CD4-positive, CD25-positive, alpha-beta regulatory T cell (primary cell): Measurements from ENCODE around the gene ZNF501. TPM values are rescaled to one million over a fixed set of nuclear protein-coding genes. Genes with fewer than 3 reads are reported as not detected.
A peak's percentile ranks its signal among the peaks of the same experiment; 100 is the strongest.

ENCODE experiments used
- ATAC-seq, 2 donors: fragments of 150-1000 bp; cut with Tn5 transposase; one replicate each; pipeline ENCODE4 v1.10.0; 2021; ENCODE audit warnings: low read depth in 2 of 2, moderate number of reproducible peaks in 2 of 2, moderate library complexity in 1 of 2
- DNase-seq, 3 donors: peaks; one replicate each; pipeline versions ENCODE4 v3.0.0 to v3.0.0-alpha.2; 2012 to 2022; ENCODE audit warnings: mixed read lengths in 1 of 3
- H3K27ac ChIP-seq: one replicate; pipeline ENCODE4 v1.7.0; 2013; ENCODE audit warnings: mild to moderate bottlenecking, low read length; ENCODE audit not compliant: insufficient read depth, poor library complexity, severe bottlenecking
- H3K27me3 ChIP-seq: one replicate; pipeline ENCODE4 v1.7.0; 2013; ENCODE audit warnings: low read length; ENCODE audit not compliant: control insufficient read depth, insufficient read depth
- H3K36me3 ChIP-seq: one replicate; pipeline ENCODE4 v1.7.0; 2013; ENCODE audit warnings: mild to moderate bottlenecking, low read length, moderate library complexity; ENCODE audit not compliant: control insufficient read depth, insufficient read depth
- H3K4me1 ChIP-seq: 2 replicates; pipeline ENCODE4 v1.7.0; 2013; ENCODE audit warnings: mild to moderate bottlenecking, low read length; ENCODE audit not compliant: insufficient read depth, control insufficient read depth, poor library complexity, severe bottlenecking
- H3K4me3 ChIP-seq: one replicate; pipeline ENCODE4 v1.7.0; 2013; ENCODE audit warnings: low read depth, mild to moderate bottlenecking, low read length, moderate library complexity
- H3K9me3 ChIP-seq, 2 experiments: 1 replicate in 1 of 2; 2 replicates in 1 of 2; pipeline ENCODE4 v1.7.0; 2013; ENCODE audit warnings: low read length in 2 of 2, mild to moderate bottlenecking in 1 of 2, moderate library complexity in 1 of 2; ENCODE audit not compliant: control insufficient read depth in 2 of 2
- H3K27ac Mint-ChIP-seq, 3 donors: one replicate each; pipeline ENCODE4 v1.8.0; 2020 to 2022; ENCODE audit warnings: mild to moderate bottlenecking in 3 of 3, mixed read lengths in 3 of 3, moderate library complexity in 2 of 3
- H3K27me3 Mint-ChIP-seq: one replicate; pipeline ENCODE4 v1.8.0; 2022; ENCODE audit warnings: mild to moderate bottlenecking, mixed read lengths
- H3K36me3 Mint-ChIP-seq: one replicate; pipeline ENCODE4 v1.8.0; 2020; ENCODE audit warnings: mixed read lengths
- H3K4me1 Mint-ChIP-seq, 4 donors: one replicate each; pipeline ENCODE4 v1.8.0; 2020 to 2022; ENCODE audit warnings: mixed read lengths in 4 of 4, mild to moderate bottlenecking in 1 of 4
- H3K4me3 Mint-ChIP-seq, 4 donors: one replicate each; pipeline ENCODE4 v1.8.0; 2020 to 2022; ENCODE audit warnings: mild to moderate bottlenecking in 4 of 4, mixed read lengths in 4 of 4, moderate library complexity in 3 of 4
- H3K9me3 Mint-ChIP-seq, 7 donors: one replicate each; pipeline ENCODE4 v1.8.0; 2020 to 2022; ENCODE audit warnings: mixed read lengths in 7 of 7, mild to moderate bottlenecking in 3 of 7, moderate library complexity in 2 of 7
- polyA plus RNA-seq, 4 donors: library from polyadenylated mRNA; unstranded; fragments of 300-500 nt; fragmentation: Illumina TruSeq; gene quantifications; one replicate each; pipeline ENCODE4 v1.2.3, GENCODE V29; 2021
- total RNA-seq: library from RNA; stranded (reverse); gene quantifications from one replicate; pipeline ENCODE4 v1.2.3, GENCODE V29; 2022

The ZNF501 gene
- total and polyA plus RNA-seq, 5 donors from 2014 or later: 0.67 to 2.9 (median 2.2) TPM

DNA sequence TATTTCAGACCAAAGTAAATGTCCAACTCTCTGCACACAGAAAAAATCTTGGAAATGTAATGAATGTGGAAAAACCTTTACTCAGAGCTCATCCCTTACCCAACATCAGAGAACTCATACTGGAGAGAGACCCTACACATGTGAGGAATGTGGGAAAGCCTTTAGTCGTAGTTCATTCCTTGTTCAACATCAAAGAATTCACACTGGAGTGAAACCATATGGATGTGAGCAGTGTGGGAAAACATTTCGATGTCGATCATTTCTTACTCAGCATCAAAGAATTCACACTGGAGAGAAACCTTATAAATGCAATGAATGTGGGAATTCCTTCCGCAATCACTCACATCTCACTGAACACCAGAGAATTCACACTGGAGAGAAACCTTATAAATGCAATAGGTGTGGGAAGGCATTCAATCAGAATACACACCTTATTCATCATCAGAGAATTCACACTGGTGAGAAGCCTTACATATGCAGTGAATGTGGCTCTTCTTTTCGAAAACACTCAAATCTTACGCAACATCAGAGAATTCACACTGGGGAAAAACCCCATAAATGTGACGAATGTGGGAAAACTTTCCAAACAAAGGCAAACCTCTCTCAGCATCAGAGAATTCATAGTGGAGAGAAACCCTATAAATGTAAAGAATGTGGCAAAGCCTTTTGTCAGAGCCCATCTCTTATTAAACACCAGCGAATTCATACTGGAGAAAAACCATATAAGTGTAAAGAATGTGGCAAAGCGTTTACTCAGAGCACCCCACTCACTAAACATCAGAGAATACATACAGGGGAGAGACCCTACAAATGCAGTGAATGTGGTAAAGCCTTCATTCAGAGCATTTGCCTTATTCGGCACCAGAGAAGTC lies 8.0 kb upstream of the ZNF501 start:
- no peaks in the 10 kb centered on the region for H3K27me3 Mint-ChIP-seq
- Histone ChIP-seq H3K9me3 (peaks cover 85 to 90% of the 10 kb centered on the region in 2 experiments), H3K27ac (no peak overlapping the region), H3K4me3 (no peak overlapping the region), H3K27me3 (no peaks in the 10 kb centered on the region), H3K4me1 (no peaks in the 10 kb centered on the region), H3K36me3 (peaks cover 7% of the 10 kb centered on the region)
- ATAC-seq (no peak), DNase-seq (no peak)
- H3K4me3 Mint-ChIP-seq: no peak overlapping the region
- no peak overlapping the region for H3K27ac Mint-ChIP-seq
- H3K4me1 Mint-ChIP-seq: peaks cover 0 to 8% (median 2%) of the 10 kb centered on the region in 4 donors
- H3K9me3 Mint-ChIP-seq: peaks cover 3 to 83% (median 38%) of the 10 kb centered on the region in 7 donors
- peaks cover 31% of the 10 kb centered on the region for H3K36me3 Mint-ChIP-seq

GRCh38 chr3:44722103-44722401 lies 7.4 kb upstream of the ZNF501 start:
- H3K4me1 Mint-ChIP-seq: peaks cover 0 to 8% (median 2%) of the 10 kb centered on the region in 4 donors
- peaks cover 7% of the 10 kb centered on the region for H3K36me3 ChIP-seq
- H3K27me3 Mint-ChIP-seq: no peaks in the 10 kb centered on the region
- no peak overlapping the region for H3K4me3 Mint-ChIP-seq
- H3K27me3 ChIP-seq: no peaks in the 10 kb centered on the region
- no peaks in the 10 kb centered on the region for H3K4me1 ChIP-seq
- no peak overlapping the region for H3K27ac Mint-ChIP-seq
- H3K9me3 Mint-ChIP-seq: peaks cover 3 to 81% (median 40%) of the 10 kb centered on the region in 7 donors
- H3K27ac ChIP-seq: no peak overlapping the region
- DNase-seq (no peak), ATAC-seq (no peak)
- H3K4me3 ChIP-seq: no peak overlapping the region
- H3K36me3 Mint-ChIP-seq: peaks cover 26% of the 10 kb centered on the region
- H3K9me3 ChIP-seq: peaks cover 83 to 93% of the 10 kb centered on the region in 2 experiments

GRCh38 chr3:44734646-44735168 lies 5.3 kb downstream of the ZNF501 start:
- Mint-ChIP-seq H3K27ac (no peak overlapping the region), H3K36me3 (peaks cover 49% of the 10 kb centered on the region), H3K4me1 (peaks cover 0 to 10% (median 6%) of the 10 kb centered on the region in 4 donors), H3K27me3 (peaks cover 5% of the 10 kb centered on the region), H3K9me3 (peaks cover 4 to 86% (median 31%) of the 10 kb centered on the region in 7 donors), H3K4me3 (no peak overlapping the region)
- no peak for ATAC-seq
- peaks cover 6% of the 10 kb centered on the region for H3K4me1 ChIP-seq
- no peak for DNase-seq
- H3K27me3 ChIP-seq: no peaks in the 10 kb centered on the region
- peaks cover 18% of the 10 kb centered on the region for H3K36me3 ChIP-seq
- H3K4me3 ChIP-seq: no peak overlapping the region
- no peak overlapping the region for H3K27ac ChIP-seq
- peaks cover 80% of the 10 kb centered on the region in 2 experiments for H3K9me3 ChIP-seq

DNA sequence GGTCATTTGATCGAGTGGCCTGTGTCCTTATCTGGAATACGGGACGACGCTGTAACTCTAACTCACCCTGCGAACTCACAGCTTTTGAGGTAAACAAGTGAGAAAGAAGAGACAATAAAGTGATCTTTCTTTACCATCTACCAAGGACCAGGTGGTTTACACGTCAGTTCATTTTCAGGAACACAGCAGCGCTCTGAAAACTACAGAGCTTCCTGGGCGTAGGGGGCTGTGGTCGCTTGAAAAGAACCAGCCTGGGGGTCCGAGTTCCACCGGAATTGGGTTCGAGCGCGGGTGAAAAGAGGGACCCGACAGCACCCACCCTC lies 31.6 kb downstream of the ZNF501 start:
- Mint-ChIP-seq H3K9me3 (peaks cover 1 to 22% (median 10%) of the 10 kb centered on the region in 7 donors), H3K36me3 (peaks cover 27% of the 10 kb centered on the region)
- DNase-seq: no peak

GRCh38 chr3:44761424-44762169 lies 32.2 kb downstream of the ZNF501 start, which contains the start of the genes KIAA1143 and KIF15:
TSS of gene KIAA1143 (minus strand) at chr3:44761619. CDS start at chr3:44761602, 17 bp downstream.
TSS of gene KIF15 (plus strand) at chr3:44761794. CDS start at chr3:44761866, 72 bp downstream.
- Histone ChIP-seq H3K4me1 (peaks cover 10% of the 10 kb centered on the region), H3K27ac (peak within 1 kb of the TSS; percentile 82), H3K9me3 (peaks cover under 1 to 9% of the 10 kb centered on the region in 2 experiments), H3K4me3 (peak within 1 kb of the TSS; percentile 95), H3K27me3 (no peaks in the 10 kb centered on the region), H3K36me3 (peaks cover 9% of the 10 kb centered on the region)
- H3K9me3 Mint-ChIP-seq: peaks cover 1 to 22% (median 10%) of the 10 kb centered on the region in 7 donors
- peaks cover 21 to 46% (median 28%) of the 10 kb centered on the region in 4 donors for H3K4me1 Mint-ChIP-seq
- ATAC-seq (peak; percentile 98 to 99), DNase-seq (peak; percentile 93 to 98 (median 94))
- peak within 1 kb of the TSS; percentile 94 to 98 (median 96) for H3K4me3 Mint-ChIP-seq
- no peaks in the 10 kb centered on the region for H3K27me3 Mint-ChIP-seq
- H3K27ac Mint-ChIP-seq: peak within 1 kb of the TSS; percentile 91 to 94 (median 91)
- H3K36me3 Mint-ChIP-seq: peaks cover 27% of the 10 kb centered on the region

More for the DNA sequence above, 31.6 kb downstream of the ZNF501 start:
- no peaks in the 10 kb centered on the region for H3K27me3 ChIP-seq
- H3K9me3 ChIP-seq: peaks cover 4 to 13% of the 10 kb centered on the region in 2 experiments
- peak overlapping the region; percentile 95 for H3K4me3 ChIP-seq
- H3K27me3 Mint-ChIP-seq: no peaks in the 10 kb centered on the region
- H3K4me3 Mint-ChIP-seq: peak overlapping the region; percentile 94 to 98 (median 96)
- peaks cover 9% of the 10 kb centered on the region for H3K36me3 ChIP-seq
- peak overlapping the region; percentile 63 to 94 (median 91) for H3K27ac Mint-ChIP-seq
- ATAC-seq: no peak
- H3K27ac ChIP-seq: peak overlapping the region; percentile 82
- H3K4me1 ChIP-seq: peaks cover 10% of the 10 kb centered on the region
- H3K4me1 Mint-ChIP-seq: peaks cover 21 to 46% (median 28%) of the 10 kb centered on the region in 4 donors

DNA sequence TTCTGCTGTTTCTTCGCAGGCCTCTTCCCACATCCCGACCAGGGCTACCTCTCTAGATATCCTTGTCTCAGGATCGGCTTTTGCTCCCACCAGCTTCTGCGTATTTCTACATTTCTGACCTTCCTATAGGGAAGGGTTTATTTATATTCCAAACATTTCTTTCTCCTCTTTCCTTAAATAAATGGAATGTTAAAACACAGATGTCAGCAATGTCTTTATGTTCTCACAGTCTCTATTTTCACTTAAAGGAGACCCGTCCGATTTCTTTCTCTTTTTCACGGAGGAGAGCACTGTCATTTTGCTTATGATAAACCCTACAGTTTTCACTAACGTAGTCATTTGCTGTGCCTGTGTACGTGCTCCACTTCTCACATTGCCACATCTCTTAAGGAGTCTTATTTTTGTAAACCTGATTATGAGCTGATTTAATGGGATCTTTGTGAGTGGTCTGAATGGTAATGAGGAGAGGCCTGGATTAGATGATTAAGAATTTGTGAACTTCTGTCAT lies 32.8 kb downstream of the ZNF501 start:
- Histone ChIP-seq H3K4me3 (peak overlapping the region; percentile 95), H3K36me3 (peaks cover 9% of the 10 kb centered on the region), H3K4me1 (peaks cover 10% of the 10 kb centered on the region), H3K27me3 (no peaks in the 10 kb centered on the region), H3K9me3 (peaks cover 0 to 3% of the 10 kb centered on the region in 2 experiments), H3K27ac (no peak overlapping the region)
- ATAC-seq (no peak), DNase-seq (peak in 1 of 3 donors; percentile 28)
- Mint-ChIP-seq H3K27ac (peak overlapping the region in 2 of 3 donors; percentile 24 to 94), H3K27me3 (no peaks in the 10 kb centered on the region), H3K4me1 (peaks cover 20 to 41% (median 26%) of the 10 kb centered on the region in 4 donors), H3K36me3 (peaks cover 26% of the 10 kb centered on the region), H3K4me3 (peak overlapping the region; percentile 94 to 98 (median 96)), H3K9me3 (peaks cover 1 to 23% (median 8%) of the 10 kb centered on the region in 7 donors)

- no peaks in the 10 kb centered on the region for H3K27me3 ChIP-seq
- peak overlapping the region; percentile 95 for H3K4me3 ChIP-seq
- peak overlapping the region; percentile 94 to 98 (median 96) for H3K4me3 Mint-ChIP-seq
- H3K4me1 Mint-ChIP-seq: peaks cover 15 to 37% (median 22%) of the 10 kb centered on the region in 4 donors
- peaks cover 7% of the 10 kb centered on the region for H3K36me3 ChIP-seq
- H3K36me3 Mint-ChIP-seq: peaks cover 23% of the 10 kb centered on the region
- H3K27ac ChIP-seq: no peak overlapping the region
- DNase-seq: no peak
- no peak for ATAC-seq
- H3K27me3 Mint-ChIP-seq: no peaks in the 10 kb centered on the region
- peaks cover 1 to 19% (median 5%) of the 10 kb centered on the region in 7 donors for H3K9me3 Mint-ChIP-seq
- H3K4me1 ChIP-seq: peaks cover 10% of the 10 kb centered on the region
- peak overlapping the region in 2 of 3 donors; percentile 24 to 94 for H3K27ac Mint-ChIP-seq
- H3K9me3 ChIP-seq: no peaks in the 10 kb centered on the region
These were observed 33.3 kb downstream of the ZNF501 start for GRCh38 chr3:44762690-44763089.
